ENCODE results near the gene ZSWIM9.

DNA sequence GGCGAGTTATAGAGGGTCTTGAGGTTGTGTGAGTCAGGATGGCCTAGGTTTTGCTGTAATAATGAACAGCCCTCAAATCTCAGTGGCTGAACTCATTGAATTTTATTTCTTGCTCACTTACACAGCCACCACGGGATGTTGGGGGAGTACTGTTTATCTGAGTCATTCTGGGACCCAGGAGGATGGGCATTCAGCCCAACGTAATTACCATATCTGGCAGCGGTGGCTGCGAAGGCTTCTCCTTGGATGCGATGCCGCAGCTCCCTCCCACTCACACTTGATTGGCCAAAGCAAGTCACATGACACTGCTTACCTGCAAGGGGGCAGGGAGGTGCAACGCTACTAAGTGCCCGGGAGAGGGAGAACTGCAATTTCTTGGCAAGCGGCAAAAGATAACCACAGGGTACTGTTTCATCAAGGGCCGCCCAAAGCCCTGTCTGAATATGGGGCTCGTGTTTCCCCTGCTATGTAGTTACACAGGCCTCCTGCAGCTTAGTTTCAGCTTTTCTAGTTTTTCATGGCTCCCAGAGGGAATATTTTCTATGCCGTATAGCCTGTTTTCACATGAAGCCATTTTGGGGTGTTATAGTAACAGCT lies 19.9 kb downstream of the ZSWIM9 start:
- TF ChIP-seq, protein P1, sequence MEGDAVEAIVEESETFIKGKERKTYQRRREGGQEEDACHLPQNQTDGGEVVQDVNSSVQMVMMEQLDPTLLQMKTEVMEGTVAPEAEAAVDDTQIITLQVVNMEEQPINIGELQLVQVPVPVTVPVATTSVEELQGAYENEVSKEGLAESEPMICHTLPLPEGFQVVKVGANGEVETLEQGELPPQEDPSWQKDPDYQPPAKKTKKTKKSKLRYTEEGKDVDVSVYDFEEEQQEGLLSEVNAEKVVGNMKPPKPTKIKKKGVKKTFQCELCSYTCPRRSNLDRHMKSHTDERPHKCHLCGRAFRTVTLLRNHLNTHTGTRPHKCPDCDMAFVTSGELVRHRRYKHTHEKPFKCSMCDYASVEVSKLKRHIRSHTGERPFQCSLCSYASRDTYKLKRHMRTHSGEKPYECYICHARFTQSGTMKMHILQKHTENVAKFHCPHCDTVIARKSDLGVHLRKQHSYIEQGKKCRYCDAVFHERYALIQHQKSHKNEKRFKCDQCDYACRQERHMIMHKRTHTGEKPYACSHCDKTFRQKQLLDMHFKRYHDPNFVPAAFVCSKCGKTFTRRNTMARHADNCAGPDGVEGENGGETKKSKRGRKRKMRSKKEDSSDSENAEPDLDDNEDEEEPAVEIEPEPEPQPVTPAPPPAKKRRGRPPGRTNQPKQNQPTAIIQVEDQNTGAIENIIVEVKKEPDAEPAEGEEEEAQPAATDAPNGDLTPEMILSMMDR (tag by site-specific recombination; IDR thresholded peaks at IDR 0.05): peak; percentile 65; the same call in 1 of the 2 replicates
- TF ChIP-seq, protein P2, sequence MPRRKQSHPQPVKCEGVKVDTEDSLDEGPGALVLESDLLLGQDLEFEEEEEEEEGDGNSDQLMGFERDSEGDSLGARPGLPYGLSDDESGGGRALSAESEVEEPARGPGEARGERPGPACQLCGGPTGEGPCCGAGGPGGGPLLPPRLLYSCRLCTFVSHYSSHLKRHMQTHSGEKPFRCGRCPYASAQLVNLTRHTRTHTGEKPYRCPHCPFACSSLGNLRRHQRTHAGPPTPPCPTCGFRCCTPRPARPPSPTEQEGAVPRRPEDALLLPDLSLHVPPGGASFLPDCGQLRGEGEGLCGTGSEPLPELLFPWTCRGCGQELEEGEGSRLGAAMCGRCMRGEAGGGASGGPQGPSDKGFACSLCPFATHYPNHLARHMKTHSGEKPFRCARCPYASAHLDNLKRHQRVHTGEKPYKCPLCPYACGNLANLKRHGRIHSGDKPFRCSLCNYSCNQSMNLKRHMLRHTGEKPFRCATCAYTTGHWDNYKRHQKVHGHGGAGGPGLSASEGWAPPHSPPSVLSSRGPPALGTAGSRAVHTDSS (tag by site-specific recombination; IDR thresholded peaks at IDR 0.05): no peak
- no peak for TF ChIP-seq BCL11A (tag by site-specific recombination; IDR thresholded peaks at IDR 0.05; ENCODE audit: low read depth)
- TF ChIP-seq, protein P3, sequence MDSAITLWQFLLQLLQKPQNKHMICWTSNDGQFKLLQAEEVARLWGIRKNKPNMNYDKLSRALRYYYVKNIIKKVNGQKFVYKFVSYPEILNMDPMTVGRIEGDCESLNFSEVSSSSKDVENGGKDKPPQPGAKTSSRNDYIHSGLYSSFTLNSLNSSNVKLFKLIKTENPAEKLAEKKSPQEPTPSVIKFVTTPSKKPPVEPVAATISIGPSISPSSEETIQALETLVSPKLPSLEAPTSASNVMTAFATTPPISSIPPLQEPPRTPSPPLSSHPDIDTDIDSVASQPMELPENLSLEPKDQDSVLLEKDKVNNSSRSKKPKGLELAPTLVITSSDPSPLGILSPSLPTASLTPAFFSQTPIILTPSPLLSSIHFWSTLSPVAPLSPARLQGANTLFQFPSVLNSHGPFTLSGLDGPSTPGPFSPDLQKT (IDR thresholded peaks at IDR 0.05; ENCODE audit: borderline replicate concordance, low read depth, low read length): no peak
- no peak for TF ChIP-seq ZNF561 (tag by site-specific recombination; IDR thresholded peaks at IDR 0.05; ENCODE audit: borderline replicate concordance)
- TF ChIP-seq ZNF621 (tag by site-specific recombination; IDR thresholded peaks at IDR 0.05): no peak
- TF ChIP-seq, protein P4, sequence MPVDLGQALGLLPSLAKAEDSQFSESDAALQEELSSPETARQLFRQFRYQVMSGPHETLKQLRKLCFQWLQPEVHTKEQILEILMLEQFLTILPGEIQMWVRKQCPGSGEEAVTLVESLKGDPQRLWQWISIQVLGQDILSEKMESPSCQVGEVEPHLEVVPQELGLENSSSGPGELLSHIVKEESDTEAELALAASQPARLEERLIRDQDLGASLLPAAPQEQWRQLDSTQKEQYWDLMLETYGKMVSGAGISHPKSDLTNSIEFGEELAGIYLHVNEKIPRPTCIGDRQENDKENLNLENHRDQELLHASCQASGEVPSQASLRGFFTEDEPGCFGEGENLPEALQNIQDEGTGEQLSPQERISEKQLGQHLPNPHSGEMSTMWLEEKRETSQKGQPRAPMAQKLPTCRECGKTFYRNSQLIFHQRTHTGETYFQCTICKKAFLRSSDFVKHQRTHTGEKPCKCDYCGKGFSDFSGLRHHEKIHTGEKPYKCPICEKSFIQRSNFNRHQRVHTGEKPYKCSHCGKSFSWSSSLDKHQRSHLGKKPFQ (tag by site-specific recombination; IDR thresholded peaks at IDR 0.05): no peak
- no peak for TF ChIP-seq ZNF830 (tag by site-specific recombination; IDR thresholded peaks at IDR 0.05; ENCODE audit: low read depth)

All from HEK293 (cell line).